ENCODE measurements around the gene SGTB.

SGTB gene

DNA sequence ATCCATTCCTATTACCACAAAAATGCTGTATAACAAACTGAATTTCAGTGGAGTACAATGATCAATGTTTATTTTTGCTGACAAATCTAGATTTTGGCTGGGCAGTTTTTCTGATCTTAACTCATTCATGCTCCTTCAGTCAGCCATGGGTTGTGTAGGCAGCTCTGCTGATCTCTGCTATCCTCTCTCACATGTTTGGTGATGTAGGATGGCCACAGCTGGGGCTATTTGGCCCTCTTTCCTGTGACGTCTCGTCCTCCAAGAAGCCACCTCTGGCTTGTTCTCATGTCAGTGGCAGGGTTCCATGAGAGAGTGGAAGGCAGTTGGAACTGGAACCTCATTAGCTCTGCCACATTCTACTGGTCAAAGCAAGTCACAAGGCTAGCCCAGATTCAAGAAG lies 9.0 kb upstream of the SGTB start:
- Histone ChIP-seq H3K18ac (ENCODE audit: low read depth in 1 of 2, low read length in 2 of 2) (no peak overlapping the region), H3K27ac (ENCODE audit: low read length, poor library complexity, severe bottlenecking) (no peak overlapping the region), H3K23ac (ENCODE audit: low read length in 2 of 2) (no peak overlapping the region), H2BK15ac (ENCODE audit: low read depth, poor library complexity, severe bottlenecking) (no peak overlapping the region), H2BK12ac (ENCODE audit: low read length in 2 of 2) (no peak overlapping the region), H4K8ac (ENCODE audit: low read length) (no peak overlapping the region), H2AK5ac (ENCODE audit: low read length, severe bottlenecking) (no peak overlapping the region), H3K14ac (ENCODE audit: low read length in 2 of 2) (no peak overlapping the region), H3K9me3 (ENCODE audit: control insufficient read depth, low read length) (no peaks in the 10 kb centered on the region), H2AFZ (ENCODE audit: low read depth, low read length) (no peak overlapping the region), H2BK120ac (ENCODE audit: low read depth, low read length) (no peak overlapping the region), H2BK5ac (ENCODE audit: low read depth, low read length, poor library complexity, severe bottlenecking) (no peak overlapping the region), H3K4me3 (ENCODE audit: insufficient read depth in 1 of 2, low read depth in 1 of 2, low read length in 2 of 2) (no peak overlapping the region), H3K36me3 (ENCODE audit: control insufficient read depth in 1 of 2, insufficient read depth in 2 of 2, low read depth in 1 of 2, low read length in 2 of 2) (no peaks in the 10 kb centered on the region), H4K91ac (ENCODE audit: low read length) (no peak overlapping the region), H3K4me2 (ENCODE audit: low read length, poor library complexity, severe bottlenecking) (no peak overlapping the region), H3K27me3 (ENCODE audit: control insufficient read depth in 1 of 2, insufficient read depth in 1 of 2, low read length in 2 of 2) (no peaks in the 10 kb centered on the region), H3K9ac (ENCODE audit: low read length) (no peak overlapping the region), H3K4me1 (ENCODE audit: control insufficient read depth, insufficient read depth, low read depth, low read length) (peaks cover 1% of the 10 kb centered on the region), H3K4ac (ENCODE audit: low read depth in 1 of 2, low read length in 2 of 2) (no peak overlapping the region), H3K79me1 (replicated peaks; ENCODE audit: low read length, poor library complexity, severe bottlenecking) (peaks cover 8% of the 10 kb centered on the region)
- WGBS: 90% methylated on average over 2 of the region's 2 CpGs
- DNase-seq: no peak

DNA sequence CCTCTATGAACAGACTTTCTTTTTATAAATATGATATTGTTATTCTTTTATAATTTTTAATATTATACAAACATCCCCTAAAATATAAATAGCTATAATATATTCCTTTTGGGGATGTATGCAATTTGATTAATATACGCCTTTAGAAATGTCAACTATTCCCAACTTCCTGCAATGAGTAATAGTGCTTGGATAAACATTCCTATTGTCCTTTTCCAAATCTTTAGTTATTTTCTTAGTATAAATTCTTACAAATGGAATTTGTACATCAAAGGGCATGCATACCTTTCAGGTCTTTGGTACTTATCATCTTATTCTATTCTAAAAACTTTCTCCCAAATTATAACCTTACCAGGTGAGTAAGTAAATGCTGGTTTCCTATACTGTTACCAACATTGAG lies 6.3 kb upstream of the SGTB start:
- Histone ChIP-seq H3K4me2 (ENCODE audit: low read length, poor library complexity, severe bottlenecking) (no peak overlapping the region), H3K4me1 (ENCODE audit: control insufficient read depth, insufficient read depth, low read depth, low read length) (peaks cover 1% of the 10 kb centered on the region), H3K4me3 (ENCODE audit: insufficient read depth in 1 of 2, low read depth in 1 of 2, low read length in 2 of 2) (no peak overlapping the region), H2BK12ac (ENCODE audit: low read length in 2 of 2) (no peak overlapping the region), H3K36me3 (ENCODE audit: control insufficient read depth in 1 of 2, insufficient read depth in 2 of 2, low read depth in 1 of 2, low read length in 2 of 2) (no peaks in the 10 kb centered on the region), H2BK5ac (ENCODE audit: low read depth, low read length, poor library complexity, severe bottlenecking) (no peak overlapping the region), H3K27ac (ENCODE audit: low read length, poor library complexity, severe bottlenecking) (no peak overlapping the region), H3K9me3 (ENCODE audit: control insufficient read depth, low read length) (no peaks in the 10 kb centered on the region), H2AFZ (ENCODE audit: low read depth, low read length) (no peak overlapping the region), H3K14ac (ENCODE audit: low read length in 2 of 2) (no peak overlapping the region), H4K91ac (ENCODE audit: low read length) (no peak overlapping the region), H3K27me3 (ENCODE audit: control insufficient read depth in 1 of 2, insufficient read depth in 1 of 2, low read length in 2 of 2) (no peaks in the 10 kb centered on the region), H2BK15ac (ENCODE audit: low read depth, poor library complexity, severe bottlenecking) (no peak overlapping the region), H3K18ac (ENCODE audit: low read depth in 1 of 2, low read length in 2 of 2) (no peak overlapping the region), H4K8ac (ENCODE audit: low read length) (no peak overlapping the region), H3K4ac (ENCODE audit: low read depth in 1 of 2, low read length in 2 of 2) (no peak overlapping the region), H3K79me1 (replicated peaks; ENCODE audit: low read length, poor library complexity, severe bottlenecking) (peaks cover 7% of the 10 kb centered on the region), H2BK120ac (ENCODE audit: low read depth, low read length) (no peak overlapping the region), H3K23ac (ENCODE audit: low read length in 2 of 2) (no peak overlapping the region), H3K9ac (ENCODE audit: low read length) (no peak overlapping the region), H2AK5ac (ENCODE audit: low read length, severe bottlenecking) (no peak overlapping the region)
- DNase-seq: no peak
- WGBS: no CpG with 5 or more reads among the region's 1 CpG

DNA sequence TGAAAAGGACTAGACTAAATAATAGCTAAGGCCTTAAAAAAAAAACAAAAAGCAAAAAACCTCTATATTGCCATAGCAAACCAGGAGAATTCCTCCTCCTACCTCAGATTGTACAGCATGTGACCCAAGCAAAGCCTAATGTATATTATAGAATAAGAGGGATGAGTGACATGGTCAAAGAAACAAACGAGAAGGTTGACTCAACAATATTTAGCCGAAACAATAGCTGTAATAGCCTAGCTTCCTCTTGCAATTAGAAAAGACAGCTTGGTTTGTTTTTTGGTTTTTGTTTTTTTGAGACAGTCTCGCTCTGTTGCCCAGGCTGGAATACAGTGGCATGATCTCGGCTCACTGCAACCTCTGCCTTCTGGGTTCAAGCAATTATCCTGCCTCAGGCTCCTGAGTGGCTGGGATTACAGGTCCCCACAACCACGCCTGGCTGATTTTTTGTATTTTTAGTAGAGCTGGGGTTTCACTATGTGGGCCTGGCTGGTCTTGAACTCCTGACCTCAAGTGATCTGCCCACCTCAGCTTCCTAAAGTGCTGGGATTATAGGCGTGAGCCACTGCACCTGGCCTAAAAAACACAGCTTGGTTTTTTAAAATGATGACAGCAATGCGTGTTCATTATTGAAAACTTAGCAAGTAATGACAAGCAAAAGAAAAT lies 5.7 kb upstream of the SGTB start:
- no peak overlapping the region for H3K23ac ChIP-seq (ENCODE audit: low read length in 2 of 2)
- no peak overlapping the region for H4K91ac ChIP-seq (ENCODE audit: low read length)
- H3K79me1 ChIP-seq (replicated peaks; ENCODE audit: low read length, poor library complexity, severe bottlenecking): peaks cover 5% of the 10 kb centered on the region
- peaks cover 1% of the 10 kb centered on the region for H3K4me1 ChIP-seq (ENCODE audit: control insufficient read depth, insufficient read depth, low read depth, low read length)
- no peaks in the 10 kb centered on the region for H3K36me3 ChIP-seq (ENCODE audit: control insufficient read depth in 1 of 2, insufficient read depth in 2 of 2, low read depth in 1 of 2, low read length in 2 of 2)
- H2BK5ac ChIP-seq (ENCODE audit: low read depth, low read length, poor library complexity, severe bottlenecking): no peak overlapping the region
- no peak overlapping the region for H2BK12ac ChIP-seq (ENCODE audit: low read length in 2 of 2)
- DNase-seq: no peak
- H3K27ac ChIP-seq (ENCODE audit: low read length, poor library complexity, severe bottlenecking): no peak overlapping the region
- no peak overlapping the region for H3K18ac ChIP-seq (ENCODE audit: low read depth in 1 of 2, low read length in 2 of 2)
- no peak overlapping the region for H3K14ac ChIP-seq (ENCODE audit: low read length in 2 of 2)
- WGBS: 94% methylated on average over 6 of the region's 7 CpGs
- H3K9me3 ChIP-seq (ENCODE audit: control insufficient read depth, low read length): no peaks in the 10 kb centered on the region
- H2AFZ ChIP-seq (ENCODE audit: low read depth, low read length): no peak overlapping the region
- no peak overlapping the region for H2BK15ac ChIP-seq (ENCODE audit: low read depth, poor library complexity, severe bottlenecking)
- no peaks in the 10 kb centered on the region for H3K27me3 ChIP-seq (ENCODE audit: control insufficient read depth in 1 of 2, insufficient read depth in 1 of 2, low read length in 2 of 2)
- H4K8ac ChIP-seq (ENCODE audit: low read length): no peak overlapping the region
- H3K4me2 ChIP-seq (ENCODE audit: low read length, poor library complexity, severe bottlenecking): no peak overlapping the region
- no peak overlapping the region for H2BK120ac ChIP-seq (ENCODE audit: low read depth, low read length)
- no peak overlapping the region for H3K4me3 ChIP-seq (ENCODE audit: insufficient read depth in 1 of 2, low read depth in 1 of 2, low read length in 2 of 2)
- H3K4ac ChIP-seq (ENCODE audit: low read depth in 1 of 2, low read length in 2 of 2): no peak overlapping the region
- no peak overlapping the region for H2AK5ac ChIP-seq (ENCODE audit: low read length, severe bottlenecking)
- H3K9ac ChIP-seq (ENCODE audit: low read length): no peak overlapping the region

DNA sequence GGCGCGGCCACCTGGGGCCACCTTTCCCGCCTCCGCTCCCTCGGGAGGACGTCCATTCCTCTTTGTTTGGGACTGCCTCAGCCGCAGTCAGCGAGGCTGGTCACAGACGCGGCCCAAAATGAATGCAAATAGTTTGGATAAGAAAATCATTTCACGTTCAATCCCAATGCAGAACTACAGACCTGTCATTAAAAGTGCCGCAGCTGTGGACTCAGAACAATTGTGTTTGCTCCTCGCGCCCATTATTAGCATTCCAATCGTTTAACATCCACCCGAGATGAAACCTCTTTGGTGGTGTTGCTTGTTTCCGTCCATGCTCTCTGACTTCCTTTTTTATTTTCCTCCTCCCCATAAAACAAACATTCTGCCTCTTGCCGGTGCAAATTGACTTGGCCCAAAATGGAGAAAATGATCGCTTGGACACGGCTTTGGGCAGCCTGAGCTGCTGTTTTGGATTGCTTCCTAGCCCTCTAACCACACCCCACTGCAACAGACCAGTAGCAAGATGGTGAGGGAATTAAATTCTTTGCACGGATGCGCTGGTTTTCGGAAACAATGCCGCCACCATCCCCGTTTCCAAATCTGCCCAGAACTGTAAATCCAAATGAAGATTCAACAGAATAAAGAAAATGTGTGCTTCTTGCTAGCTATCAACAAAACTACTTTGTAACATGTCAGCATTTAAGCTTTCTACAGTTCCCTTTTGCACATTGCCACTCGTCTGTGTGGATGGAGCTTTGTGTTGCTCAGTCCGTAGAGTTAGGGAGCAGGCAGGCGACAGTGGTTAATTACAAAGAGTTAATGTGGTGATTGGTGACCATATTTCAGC lies 880 bp upstream of the SGTB start:
- no peaks in the 10 kb centered on the region for H3K27me3 ChIP-seq (ENCODE audit: control insufficient read depth in 1 of 2, insufficient read depth in 1 of 2, low read length in 2 of 2)
- H3K36me3 ChIP-seq (ENCODE audit: control insufficient read depth in 1 of 2, insufficient read depth in 2 of 2, low read depth in 1 of 2, low read length in 2 of 2): peaks cover 0 to 12% of the 10 kb centered on the region in 2 experiments
- WGBS: 1% methylated on average over 28 of the region's 28 CpGs
- H4K8ac ChIP-seq (ENCODE audit: low read length): peak overlapping the region; percentile 88
- H3K4me2 ChIP-seq (ENCODE audit: low read length, poor library complexity, severe bottlenecking): peak overlapping the region; percentile 86
- peak overlapping the region in 1 of 2 experiments; percentile 15 for H2BK12ac ChIP-seq (ENCODE audit: low read length in 2 of 2)
- no peak overlapping the region for H2BK5ac ChIP-seq (ENCODE audit: low read depth, low read length, poor library complexity, severe bottlenecking)
- no peak overlapping the region for H2AK5ac ChIP-seq (ENCODE audit: low read length, severe bottlenecking)
- H3K14ac ChIP-seq (ENCODE audit: low read length in 2 of 2): peak overlapping the region in 1 of 2 experiments; percentile 26
- peak overlapping the region; percentile 52 to 73 for H3K4ac ChIP-seq (ENCODE audit: low read depth in 1 of 2, low read length in 2 of 2)
- H3K9ac ChIP-seq (ENCODE audit: low read length): peak overlapping the region; percentile 85
- H3K27ac ChIP-seq (ENCODE audit: low read length, poor library complexity, severe bottlenecking): peak overlapping the region; percentile 24
- H3K18ac ChIP-seq (ENCODE audit: low read depth in 1 of 2, low read length in 2 of 2): peak overlapping the region in 1 of 2 experiments; percentile 92
- no peaks in the 10 kb centered on the region for H3K9me3 ChIP-seq (ENCODE audit: control insufficient read depth, low read length)
- H2BK120ac ChIP-seq (ENCODE audit: low read depth, low read length): peak overlapping the region; percentile 79
- peak overlapping the region in 1 of 2 experiments; percentile 37 for H3K23ac ChIP-seq (ENCODE audit: low read length in 2 of 2)
- H4K91ac ChIP-seq (ENCODE audit: low read length): peak overlapping the region; percentile 86
- H2AFZ ChIP-seq (ENCODE audit: low read depth, low read length): peak overlapping the region; percentile 46
- H3K79me1 ChIP-seq (replicated peaks; ENCODE audit: low read length, poor library complexity, severe bottlenecking): peaks cover 9% of the 10 kb centered on the region
- peak; percentile 75 for DNase-seq
- peak overlapping the region; percentile 97 to 98 for H3K4me3 ChIP-seq (ENCODE audit: insufficient read depth in 1 of 2, low read depth in 1 of 2, low read length in 2 of 2)
- peaks cover 1% of the 10 kb centered on the region for H3K4me1 ChIP-seq (ENCODE audit: control insufficient read depth, insufficient read depth, low read depth, low read length)
- H2BK15ac ChIP-seq (ENCODE audit: low read depth, poor library complexity, severe bottlenecking): peak overlapping the region; percentile 97

Measured in mesenchymal stem cell (in vitro differentiated cells and primary cell).